ENCODE measurements around the gene CCT2.
"Not testable (repeated sequence)": the region's sequence is repeated elsewhere in the genome, so short reads cannot be mapped to it uniquely, and the experiment has no call there.

CCT2 gene

DNA sequence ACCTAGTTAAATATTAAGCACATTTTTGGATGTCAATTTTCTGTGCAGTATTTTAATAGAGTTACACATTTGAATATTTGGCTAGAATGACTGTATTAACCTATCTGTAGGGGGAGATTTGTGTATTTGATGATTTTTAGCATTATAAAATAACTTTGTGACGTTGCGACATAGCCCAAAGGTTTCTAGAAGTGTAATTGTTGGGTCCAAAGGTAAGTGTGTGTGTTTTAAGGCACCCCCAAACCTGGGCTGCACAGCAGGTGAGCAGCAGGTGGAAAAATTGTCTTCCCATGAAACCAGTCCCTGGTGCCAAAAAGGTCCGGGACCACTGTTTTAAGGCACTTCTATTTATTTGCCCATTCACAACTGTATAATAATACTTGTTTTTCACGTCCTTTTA lies 3.3 kb downstream of the CCT2 start:
- DNase-seq (ENCODE audit: low read depth in 2 of 2) = no peak

DNA sequence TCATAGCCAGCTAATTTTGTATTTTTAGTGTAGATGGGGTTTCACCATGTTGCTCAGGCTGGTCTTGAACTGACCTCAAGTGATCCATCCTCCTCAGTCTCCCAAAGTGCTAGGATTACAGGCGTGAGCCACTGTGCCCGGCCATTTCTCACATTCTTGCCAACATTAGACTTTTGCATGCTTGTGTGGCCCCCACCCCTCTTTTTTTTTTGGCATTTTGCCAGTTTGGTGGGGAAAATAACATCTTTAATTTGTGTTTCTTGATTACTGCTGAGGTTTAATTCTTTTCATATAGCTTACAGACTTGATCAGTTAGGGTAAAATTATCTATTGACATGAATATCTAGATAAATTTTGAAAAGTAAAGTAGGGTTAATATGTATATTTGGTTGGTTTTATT lies 3.8 kb downstream of the CCT2 start:
- DNase-seq (ENCODE audit: low read depth in 2 of 2) = no peak

DNA sequence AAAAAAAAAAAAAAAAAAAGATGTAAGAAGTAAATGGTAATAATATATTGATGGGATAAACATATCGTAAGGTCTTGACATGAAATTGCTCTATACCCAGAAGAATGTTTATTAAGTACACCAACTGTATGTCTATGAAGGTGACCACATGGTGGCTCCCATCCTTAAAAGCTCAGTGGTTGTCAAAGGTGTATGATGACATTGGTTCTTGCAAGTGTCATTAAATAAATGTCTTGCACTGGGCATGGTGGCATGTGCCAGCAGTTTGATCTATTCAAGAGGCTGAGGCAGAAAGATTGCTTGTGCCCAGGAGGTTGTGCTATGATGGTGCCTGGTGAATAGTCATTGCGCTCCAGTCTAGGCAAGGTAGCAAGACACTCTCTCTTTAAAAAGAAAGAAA lies 10.4 kb downstream of the CCT2 start:
- no peak for DNase-seq (ENCODE audit: low read depth in 2 of 2)

DNA sequence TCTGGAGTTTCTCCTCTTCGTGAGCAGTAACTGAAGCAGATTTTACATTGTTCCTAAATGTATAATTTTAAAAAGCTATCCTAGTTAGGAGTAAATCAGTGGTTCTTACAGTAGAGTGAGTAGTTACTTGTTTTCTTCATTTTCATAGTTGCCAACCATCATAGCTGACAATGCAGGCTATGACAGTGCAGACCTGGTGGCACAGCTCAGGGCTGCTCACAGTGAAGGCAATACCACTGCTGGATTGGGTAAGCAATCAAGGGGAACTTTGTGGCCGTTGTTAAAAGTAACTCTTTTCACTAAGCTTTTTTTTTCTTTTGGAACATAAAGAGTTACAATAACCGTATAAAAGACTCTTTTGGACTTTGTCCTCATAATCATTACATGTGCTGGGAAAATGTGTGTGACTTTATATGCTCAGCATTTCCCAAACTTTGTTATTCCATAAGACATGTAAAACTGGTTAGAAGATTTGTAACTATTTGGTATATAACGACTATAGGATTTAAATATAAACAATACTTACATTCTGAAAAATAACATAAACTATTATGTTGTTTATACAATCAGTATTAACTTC lies 13.0 kb downstream of the CCT2 start:
- no peak for DNase-seq (ENCODE audit: low read depth in 2 of 2)

DNA sequence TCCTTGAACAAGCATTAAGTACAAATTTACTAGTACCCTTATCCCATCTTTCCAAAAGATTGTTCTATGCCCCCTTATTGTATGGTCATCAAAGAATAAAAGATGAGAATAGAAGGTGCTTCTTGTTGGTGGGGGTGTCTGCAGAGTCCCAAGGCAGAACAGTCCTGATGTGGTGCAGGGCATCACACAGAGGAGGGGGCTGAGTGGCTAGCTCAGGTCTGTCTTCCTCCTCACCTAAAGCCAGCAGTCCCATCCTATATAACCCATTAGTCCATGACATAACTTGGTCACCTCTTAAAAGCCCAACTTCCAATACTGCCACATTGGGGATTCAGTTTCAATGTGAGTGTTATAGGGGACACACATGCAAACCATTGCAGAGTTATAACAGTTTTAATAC lies 15.5 kb downstream of the CCT2 start:
- DNase-seq (ENCODE audit: low read depth in 2 of 2) = no peak

DNA sequence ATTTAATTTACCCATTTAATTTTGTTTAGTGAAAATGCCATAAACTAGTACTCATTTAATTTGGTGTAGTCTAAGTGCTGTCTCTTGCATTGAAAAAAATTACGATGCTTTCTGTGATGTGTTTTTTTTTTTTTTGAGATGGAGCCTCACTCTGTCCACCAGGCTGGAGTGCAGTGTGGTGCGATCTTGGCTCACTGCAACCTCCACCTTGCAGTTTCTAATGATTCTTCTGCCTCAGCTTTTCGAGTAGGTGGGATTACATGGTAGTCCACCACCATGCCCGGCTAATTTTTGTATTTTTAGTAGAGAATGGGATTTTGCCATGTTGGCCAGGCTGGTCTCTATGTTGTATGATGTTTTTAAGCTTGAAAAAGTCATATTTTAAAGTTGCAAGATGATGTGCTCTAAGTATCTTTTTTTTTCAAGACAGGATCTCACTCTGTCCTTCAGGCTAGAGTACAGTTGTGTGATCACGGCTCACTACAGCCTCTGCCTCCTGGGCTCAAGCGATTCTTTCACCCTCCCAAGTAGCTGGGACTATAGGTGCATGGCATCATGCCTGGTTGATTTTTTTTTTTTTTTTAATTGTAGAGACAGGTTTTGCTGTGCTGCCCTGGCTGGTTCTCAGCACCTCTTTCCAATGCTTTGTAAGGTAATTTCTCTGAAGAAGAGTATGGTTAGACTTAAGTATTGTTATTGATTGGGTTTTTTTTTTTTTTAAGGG lies 16.9 kb downstream of the CCT2 start:
- DNase-seq (ENCODE audit: low read depth in 2 of 2) = no peak

DNA sequence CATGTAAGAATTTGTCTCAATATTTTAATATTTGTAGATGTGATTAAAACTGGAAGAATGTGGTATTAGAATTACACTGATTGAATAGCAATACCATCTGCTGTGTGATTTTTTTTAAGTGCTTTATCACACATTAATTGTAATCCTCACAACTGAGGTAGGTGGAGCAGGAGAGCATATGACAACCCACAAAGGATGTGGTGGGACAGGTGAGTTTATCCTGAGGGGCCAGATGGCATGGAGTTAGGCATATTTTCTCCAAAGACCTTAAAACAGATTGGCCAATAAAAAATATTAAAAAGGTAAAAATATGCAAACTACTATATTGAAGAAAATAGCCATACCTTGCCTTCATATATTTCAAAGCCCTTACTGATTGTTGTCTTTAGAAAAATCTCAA lies 17.7 kb downstream of the CCT2 start:
- DNase-seq (ENCODE audit: low read depth in 2 of 2) = no peak

DNA sequence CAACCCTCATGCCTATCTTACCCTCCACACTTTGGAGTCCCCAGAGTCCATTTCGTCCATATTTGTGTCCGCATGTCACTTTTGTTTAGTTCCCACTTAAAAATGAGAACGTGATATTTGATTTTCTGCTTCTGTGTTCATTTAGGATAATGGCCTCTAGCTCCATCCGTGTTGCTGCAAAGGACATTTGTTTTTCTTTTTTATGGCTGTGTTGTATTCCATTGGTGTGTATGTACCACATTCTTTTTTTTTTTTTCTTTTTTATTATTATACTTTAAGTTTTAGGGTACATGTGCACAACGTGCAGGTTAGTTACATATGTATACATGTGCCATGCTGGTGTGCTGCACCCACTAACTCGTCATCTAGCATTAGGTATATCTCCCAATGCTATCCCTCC lies 18.3 kb downstream of the CCT2 start:
- not testable (repeated sequence) for DNase-seq (ENCODE audit: low read depth in 2 of 2)

DNA sequence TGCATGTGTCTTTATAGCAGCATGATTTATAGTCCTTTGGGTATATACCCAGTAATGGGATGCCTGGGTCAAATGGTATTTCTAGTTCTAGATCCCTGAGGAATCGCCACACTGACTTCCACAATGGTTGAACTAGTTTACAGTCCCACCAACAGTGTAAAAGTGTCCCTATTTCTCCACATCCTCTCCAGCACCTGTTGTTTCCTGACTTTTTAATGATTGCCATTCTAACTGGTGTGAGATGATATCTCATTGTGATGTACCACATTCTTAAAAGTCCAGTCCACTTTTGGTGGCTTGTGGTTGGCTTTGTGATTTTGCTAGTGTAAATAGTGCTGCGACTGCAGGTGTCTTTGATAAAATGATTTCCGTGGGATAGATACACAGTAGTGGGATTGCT lies 19.0 kb downstream of the CCT2 start:
- DNase-seq (ENCODE audit: low read depth in 2 of 2) = not testable (repeated sequence)

DNA sequence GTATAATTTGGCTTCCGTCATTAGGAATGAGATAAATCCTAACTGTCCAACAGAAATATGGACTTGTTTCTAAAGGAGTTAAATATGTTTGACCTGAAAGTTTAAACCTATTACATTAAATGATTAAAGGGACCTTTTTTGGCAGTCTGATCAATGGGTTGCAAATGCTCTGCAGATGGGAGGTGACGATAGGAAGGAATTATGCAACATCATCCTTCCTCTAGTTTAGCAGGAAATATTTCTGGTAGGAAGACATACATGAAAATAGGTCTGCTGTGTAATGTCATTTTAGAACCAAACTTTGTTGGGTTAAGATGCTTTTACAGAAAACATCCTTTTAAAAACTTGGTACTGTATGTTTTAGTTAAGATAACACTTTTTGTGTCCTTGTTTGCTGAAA lies 22.9 kb downstream of the CCT2 start:
- no peak for DNase-seq (ENCODE audit: low read depth in 2 of 2)

DNA sequence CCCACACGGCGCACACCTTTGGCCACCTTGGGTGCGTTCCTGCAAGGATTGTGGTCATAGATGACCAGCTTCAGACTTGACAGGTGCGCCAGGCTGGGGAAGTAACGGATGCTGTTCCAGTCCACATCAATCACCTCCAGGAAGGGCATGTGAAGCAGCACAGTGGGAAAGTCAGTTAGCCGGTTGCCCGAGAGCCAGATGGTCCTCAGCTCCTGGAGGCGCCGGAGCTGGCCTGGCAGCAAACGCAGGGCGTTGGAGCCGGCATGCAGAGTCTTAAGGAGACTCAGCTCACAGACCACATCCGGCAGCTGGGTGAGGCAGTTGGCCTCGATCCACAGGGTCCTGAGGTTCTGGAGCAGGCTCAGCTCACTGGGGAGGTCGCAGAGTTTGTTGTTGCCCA lies 24.9 kb downstream of the CCT2 start:
- DNase-seq (ENCODE audit: low read depth in 2 of 2) = no peak

DNA sequence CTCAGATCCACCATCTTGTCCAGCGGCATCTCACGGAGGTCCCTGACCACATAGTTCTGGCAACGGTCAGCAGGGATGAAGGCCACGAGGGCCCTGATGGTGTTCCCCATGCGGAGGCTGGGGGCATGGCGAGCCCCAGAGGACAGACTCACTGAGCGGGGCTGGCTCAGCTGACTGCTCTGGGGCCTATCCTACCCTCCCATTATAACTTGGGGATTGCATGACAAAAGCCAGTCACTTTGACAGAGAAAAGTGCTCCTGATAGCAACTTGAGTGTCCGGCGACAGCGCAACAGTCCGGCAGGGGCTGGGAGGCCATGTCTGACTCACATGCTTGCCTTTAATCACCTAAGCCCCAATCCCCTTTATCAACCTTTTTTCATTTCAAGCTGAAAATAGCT lies 25.5 kb downstream of the CCT2 start, which contains the start of gene LRRC10:
Gene LRRC10 (minus strand): TSS at position 179 of the 400 bp plus-strand sequence. CDS start 69 bp downstream, at position 110.
- DNase-seq (ENCODE audit: low read depth in 2 of 2) = no peak

DNA sequence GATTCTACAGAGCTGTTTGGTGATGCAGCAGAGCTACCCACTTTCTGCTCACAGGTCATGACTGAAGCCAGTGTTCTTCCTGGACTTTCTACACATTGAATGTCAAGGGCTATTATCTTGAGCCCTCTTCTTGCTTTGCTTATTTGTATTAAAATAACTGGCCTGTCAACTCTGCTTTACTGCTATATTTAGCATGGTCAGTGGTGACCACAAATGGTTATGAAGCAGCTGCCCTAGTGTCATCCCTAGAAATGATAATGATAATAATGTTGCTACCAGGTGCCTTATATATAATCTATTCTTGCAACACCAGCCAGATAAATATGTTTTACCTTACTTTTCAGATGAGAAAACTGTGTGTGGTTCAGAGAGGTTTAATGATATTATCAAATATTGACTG lies 28.1 kb downstream of the CCT2 start:
- DNase-seq (ENCODE audit: low read depth in 2 of 2) = no peak

DNA sequence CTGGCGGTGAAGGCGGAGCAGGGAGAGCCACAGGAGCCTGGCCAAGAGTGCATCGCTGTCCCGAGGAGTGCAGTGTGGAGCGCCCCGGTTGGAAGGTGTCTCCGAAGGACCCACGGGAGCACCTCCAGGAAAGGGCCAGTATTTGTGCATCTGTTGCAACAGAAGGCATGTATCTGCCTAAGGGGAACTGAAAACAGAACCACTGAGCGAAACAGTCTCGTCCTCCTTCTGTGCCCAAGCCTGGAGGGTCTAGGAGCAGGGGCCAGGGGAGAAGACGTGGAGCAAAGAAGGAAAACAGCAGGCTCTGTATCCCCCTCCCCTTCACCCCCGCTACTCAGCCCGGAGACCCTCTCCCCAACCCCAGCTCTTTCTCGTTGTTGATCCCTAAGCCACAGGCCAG lies 30.8 kb downstream of the CCT2 start:
- DNase-seq (ENCODE audit: low read depth in 2 of 2) = no peak

DNA sequence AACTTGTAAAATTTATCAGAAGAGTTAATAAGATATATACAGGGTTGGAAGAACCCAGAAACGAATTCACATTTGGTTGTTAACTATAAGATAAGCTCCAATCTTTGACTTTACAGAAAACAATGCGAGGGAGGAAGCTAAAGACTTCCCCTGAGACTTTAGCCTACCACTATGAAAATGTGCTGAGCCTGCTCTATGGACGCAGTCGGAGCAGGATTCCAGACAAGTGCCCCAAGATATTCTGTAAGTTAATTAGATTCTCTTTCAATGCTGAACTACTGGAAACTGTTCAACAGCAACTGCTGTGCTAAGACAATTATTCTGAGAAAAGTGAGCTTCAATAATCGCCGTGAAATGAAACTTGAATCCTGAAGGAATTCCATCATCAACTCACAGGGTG lies 33.8 kb downstream of the CCT2 start:
- DNase-seq (ENCODE audit: low read depth in 2 of 2) = no peak

DNA sequence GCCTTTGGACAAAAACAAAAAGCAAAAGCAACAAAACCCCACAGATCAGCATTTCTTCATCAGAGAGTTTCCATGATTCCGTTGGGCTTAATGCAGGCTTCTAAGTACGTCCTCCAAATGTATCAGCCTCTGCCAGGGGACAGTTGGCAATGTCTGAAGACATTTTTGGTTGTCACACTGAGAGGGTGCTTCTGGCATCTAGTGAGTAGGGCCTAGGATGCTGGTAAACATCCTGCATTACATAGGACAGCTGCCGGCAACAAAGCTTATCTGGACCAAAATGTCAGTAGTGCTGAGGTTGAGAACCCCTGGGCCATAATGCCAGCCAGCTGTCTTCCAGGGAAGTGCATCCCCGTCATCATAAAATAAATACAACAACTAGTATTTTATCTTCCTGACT lies 34.8 kb downstream of the CCT2 start:
- DNase-seq (ENCODE audit: low read depth in 2 of 2) = no peak

DNA sequence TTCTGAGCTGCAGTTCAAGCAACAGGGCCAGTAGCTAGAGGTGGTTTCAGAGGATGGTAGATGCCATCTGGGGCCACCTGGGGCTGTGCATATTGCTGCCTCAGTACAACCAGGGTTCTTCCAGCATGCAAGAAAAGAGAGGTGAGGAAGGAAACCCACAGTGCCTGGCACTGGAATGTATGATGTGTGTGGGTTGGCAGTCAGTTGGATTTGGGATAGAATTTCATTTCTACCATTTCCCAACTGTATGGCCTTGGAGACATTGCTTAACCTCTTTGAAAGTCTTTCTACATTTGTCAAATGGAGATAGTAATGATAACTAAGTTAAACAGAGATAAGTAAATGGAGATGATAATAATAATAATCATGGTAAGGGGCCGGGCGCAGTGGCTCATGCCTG lies 35.7 kb downstream of the CCT2 start:
- DNase-seq (ENCODE audit: low read depth in 2 of 2) = no peak

DNA sequence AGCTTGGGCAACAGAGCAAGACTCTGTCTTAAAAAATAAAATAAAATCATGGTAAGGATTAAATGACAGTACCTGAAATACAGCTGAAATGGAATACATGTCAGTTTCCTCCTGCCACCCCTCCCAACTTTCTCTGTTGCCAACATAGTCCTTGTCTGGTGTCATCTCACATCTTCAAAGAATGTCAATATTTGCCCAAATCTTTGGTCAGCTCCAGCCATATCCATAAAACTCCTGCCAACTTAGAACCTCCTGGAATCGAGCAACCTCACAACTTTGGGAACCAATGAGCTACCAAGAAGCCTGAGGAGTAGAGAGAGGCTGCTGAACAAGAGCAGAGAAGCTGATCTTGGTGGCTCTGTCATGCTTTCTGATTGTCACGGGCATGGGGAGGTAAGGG lies 36.3 kb downstream of the CCT2 start:
- DNase-seq (ENCODE audit: low read depth in 2 of 2) = no peak

DNA sequence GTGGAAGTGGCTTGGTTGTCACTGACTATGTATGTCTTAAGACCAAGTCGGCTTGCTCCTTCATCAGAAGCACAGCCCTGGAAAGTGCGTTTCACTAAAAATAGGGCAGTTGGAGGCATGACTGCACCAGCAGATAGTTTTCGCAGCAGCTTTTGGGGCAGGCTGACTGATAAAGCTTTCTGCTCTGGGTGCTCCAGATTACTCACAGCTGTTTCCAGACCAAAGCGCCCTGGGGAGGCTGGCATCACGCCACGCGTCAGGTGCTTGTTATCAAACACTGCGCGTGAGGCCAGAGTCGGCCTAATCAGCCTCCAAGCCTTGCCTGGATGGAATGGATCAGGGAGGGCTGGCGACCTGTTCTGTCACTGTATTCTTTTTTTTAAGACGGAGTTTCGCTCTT lies 38.7 kb downstream of the CCT2 start:
- no peak for DNase-seq (ENCODE audit: low read depth in 2 of 2)

DNA sequence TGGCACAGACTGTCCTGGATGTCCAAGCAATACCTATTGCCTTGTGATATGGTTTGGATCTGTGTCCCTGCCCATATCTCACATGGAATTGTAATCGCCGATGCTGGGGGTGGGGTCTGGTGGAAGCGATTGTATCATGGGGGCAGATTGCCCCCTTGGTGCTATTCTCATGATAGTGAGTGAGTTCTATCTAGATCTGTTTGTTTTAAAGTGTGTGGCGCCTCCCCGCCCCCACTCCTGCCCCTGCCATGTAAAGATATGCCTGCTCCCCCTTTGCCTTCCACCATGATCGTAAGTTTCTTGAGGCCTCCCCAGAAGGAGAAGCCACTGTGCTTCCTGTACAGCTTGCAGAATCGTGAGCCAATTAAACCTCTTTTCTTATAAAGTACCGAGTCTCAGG lies 42.2 kb downstream of the CCT2 start:
- no peak for DNase-seq (ENCODE audit: low read depth in 2 of 2)

DNA sequence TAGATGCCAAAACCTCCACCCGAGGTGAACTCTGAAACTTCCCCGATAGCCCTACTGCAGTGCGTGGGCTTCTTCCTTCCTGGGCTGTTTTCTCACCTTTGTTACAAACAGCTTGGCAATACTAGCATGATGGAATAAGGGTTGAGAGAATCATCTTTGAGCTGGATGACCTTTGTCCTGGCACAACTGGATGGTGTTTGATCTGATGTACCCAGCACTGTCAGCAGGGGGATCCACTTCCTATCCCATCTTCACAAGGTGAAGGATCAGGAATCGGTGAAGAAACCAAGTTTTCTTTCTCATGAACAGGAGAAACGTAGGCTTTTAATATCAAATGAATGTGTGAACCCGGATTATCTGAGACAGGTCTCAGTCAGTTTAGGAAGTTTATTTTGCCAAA lies 44.9 kb downstream of the CCT2 start:
- DNase-seq (ENCODE audit: low read depth in 2 of 2) = no peak

DNA sequence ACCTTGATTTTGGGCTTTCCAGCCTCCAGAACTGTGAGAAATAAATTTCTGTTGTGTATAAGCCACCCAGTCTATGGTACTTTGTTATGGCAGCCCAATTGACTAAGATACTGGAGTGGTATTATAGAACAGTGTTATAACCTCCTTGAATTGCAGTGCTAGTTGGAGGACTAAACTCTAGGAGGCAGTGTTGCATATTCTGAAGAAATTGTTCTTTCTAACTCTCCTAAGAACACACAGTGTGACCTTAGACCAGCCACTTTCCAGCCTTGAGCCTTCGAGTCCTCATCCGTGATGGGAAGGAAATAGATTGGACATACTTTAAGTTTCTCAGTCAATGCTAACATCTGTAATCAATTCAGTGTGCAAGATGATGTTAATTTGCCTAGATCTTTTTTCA lies 47.8 kb downstream of the CCT2 start:
- DNase-seq (ENCODE audit: low read depth in 2 of 2) = no peak

DNA sequence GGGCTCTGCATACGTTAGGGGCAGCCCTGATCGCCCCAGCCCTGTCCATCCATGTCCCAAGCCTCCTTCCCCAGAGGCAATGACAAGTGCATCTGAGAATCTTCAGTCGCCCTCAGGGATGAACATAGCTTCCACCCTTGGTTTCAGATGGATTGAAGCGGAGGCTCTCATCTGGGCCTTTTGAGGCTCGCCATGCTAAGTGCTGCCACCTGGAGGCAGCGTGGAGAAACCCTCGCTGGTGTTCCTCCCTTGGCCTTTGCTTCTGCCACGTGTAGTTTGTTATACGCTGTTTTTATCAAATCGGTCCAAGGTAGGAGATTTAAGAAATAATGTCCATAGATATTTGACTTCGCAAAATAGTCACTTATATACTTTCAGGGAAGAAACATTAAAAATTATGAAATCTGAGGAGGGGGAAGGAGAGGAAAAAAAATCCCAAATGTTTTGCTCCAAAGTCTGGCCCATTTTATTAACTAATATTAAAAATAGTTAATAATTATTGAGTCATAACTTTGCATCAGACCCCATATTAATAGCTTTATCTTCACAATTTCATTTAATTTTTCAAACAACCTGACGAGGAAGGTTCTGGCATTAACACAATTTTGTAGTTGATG lies 54.2 kb downstream of the CCT2 start:
- DNase-seq (ENCODE audit: low read depth in 2 of 2) = peak; percentile 34 to 42

All from stimulated activated CD8-positive, alpha-beta memory T cell treated with anti-CD3 and anti-CD28 coated beads, Interleukin-15, amount 100 ng/mL, for 48 hours (primary cell).